Keratinocyte (primary cell): ENCODE measurements around the gene TNS1. TPM values are rescaled to one million over a fixed set of nuclear protein-coding genes. Genes with fewer than 3 reads are reported as not detected.

Experiments
- DNase-seq: peaks from one replicate; pipeline ENCODE4 v3.0.0-alpha.2; 2011; ENCODE audit warnings: low read depth, missing footprints, low spot score
- FAIRE-seq: peaks from 2 replicates; lab custom pipeline; 2011; peaks lifted over from hg19 to GRCh38; lab: Jason Lieb, UNC
- H2AFZ ChIP-seq: 2 replicates; pipeline ENCODE4 v1.6.0; 2012; ENCODE audit warnings: low read length, control low read depth, inconsistent platforms; ENCODE audit not compliant: control insufficient read depth
- H3K27ac ChIP-seq: 2 replicates; pipeline ENCODE4 v1.5.1; 2011; ENCODE audit warnings: low read length; ENCODE audit not compliant: control insufficient read depth, insufficient read depth
- H3K27me3 ChIP-seq: 3 replicates; pipeline ENCODE4 v1.6.0; 2011; ENCODE audit warnings: low read length; ENCODE audit not compliant: control insufficient read depth, insufficient read depth; ENCODE audit errors: extremely low read depth
- H3K36me3 ChIP-seq, 2 experiments: 2 replicates in 1 of 2; 3 replicates in 1 of 2; pipeline ENCODE4 v1.5.1; 2011; ENCODE audit warnings: low read length in 2 of 2, mild to moderate bottlenecking in 1 of 2; ENCODE audit not compliant: control insufficient read depth in 2 of 2, insufficient read depth in 2 of 2; ENCODE audit errors: extremely low read depth in 1 of 2
- H3K4me1 ChIP-seq: 3 replicates; pipeline ENCODE4 v1.5.1; 2011; ENCODE audit warnings: low read length; ENCODE audit not compliant: control insufficient read depth, insufficient read depth; ENCODE audit errors: extremely low read depth
- H3K4me2 ChIP-seq: 3 replicates; pipeline ENCODE4 v1.6.0; 2011; ENCODE audit warnings: low read depth, low read length; ENCODE audit not compliant: control insufficient read depth, insufficient read depth; ENCODE audit errors: extremely low read depth
- H3K4me3 ChIP-seq, 3 experiments: fragments of 200-600 bp in 1 of 3; sonication (generic) in 1 of 3; 2 replicates in 2 of 3; 3 replicates in 1 of 3; pipeline ENCODE4 v1.5.1; 2011 to 2016; ENCODE audit warnings: low read length in 3 of 3, mild to moderate bottlenecking in 3 of 3, control low read depth in 2 of 3, inconsistent platforms in 1 of 3, low read depth in 1 of 3, mixed read lengths in 1 of 3, mixed run types in 1 of 3, moderate library complexity in 1 of 3; ENCODE audit not compliant: control insufficient read depth in 2 of 3, insufficient read depth in 2 of 3; ENCODE audit errors: extremely low read depth in 1 of 3
- H3K79me2 ChIP-seq: 2 replicates; pipeline ENCODE4 v1.6.0; 2012; ENCODE audit warnings: low read length; ENCODE audit not compliant: control insufficient read depth, insufficient read depth
- H3K9ac ChIP-seq: 3 replicates; pipeline ENCODE4 v1.6.0; 2011; ENCODE audit warnings: low read length; ENCODE audit not compliant: control insufficient read depth, insufficient read depth; ENCODE audit errors: extremely low read depth
- H3K9me1 ChIP-seq: 3 replicates; pipeline ENCODE4 v1.6.0; 2011; ENCODE audit warnings: low read length; ENCODE audit not compliant: control insufficient read depth, insufficient read depth; ENCODE audit errors: extremely low read depth
- H3K9me3 ChIP-seq: 2 replicates; pipeline ENCODE4 v1.5.1; 2012; ENCODE audit warnings: low read depth, low read length; ENCODE audit not compliant: control insufficient read depth
- H4K20me1 ChIP-seq: 3 replicates; pipeline ENCODE4 v1.6.0; 2011; ENCODE audit warnings: low read length; ENCODE audit not compliant: control insufficient read depth, insufficient read depth; ENCODE audit errors: extremely low read depth
- CTCF ChIP-seq, 3 experiments: IDR thresholded peaks in 1 of 3; conservative IDR thresholded peaks in 1 of 3; optimal IDR thresholded peaks in 1 of 3; 2 replicates in 2 of 3; 3 replicates in 1 of 3; pipeline versions ENCODE3 to v1.5.1; 2011; ENCODE audit warnings: low read length in 3 of 3, mild to moderate bottlenecking in 3 of 3, moderate library complexity in 2 of 3, control low read depth in 1 of 3, inconsistent platforms in 1 of 3; ENCODE audit not compliant: insufficient read depth in 2 of 3; ENCODE audit errors: extremely low read depth in 1 of 3
- EZH2 ChIP-seq: IDR thresholded peaks from one replicate; pipeline ENCODE4 v1.6.1; 2012; ENCODE audit warnings: inconsistent platforms, mild to moderate bottlenecking, low read length, moderate library complexity
- dilution Hi-C: fragments of 300-500 bp; cut with MboI; formaldehyde crosslinking; loops from one replicate; pipeline ENCODE4 v1.7.0; 2020; ENCODE audit warnings: low sequenced_read_pairs; ENCODE audit not compliant: extremely low pct_ligation_motif_present
- polyA plus RNA-seq, 5 experiments: library from polyadenylated mRNA; depleted of rRNA in 3 of 5; stranded (reverse) in 3 of 5; stranded (forward) in 1 of 5; unstranded in 1 of 5; fragments of >200 nt; gene quantifications; 1 replicate in 1 of 5; 2 replicates in 3 of 5; 3 replicates in 1 of 5; pipeline versions ENCODE4 v1.2.1 to v1.2.3, GENCODE V29; 2011 to 2012; ENCODE audit warnings: missing spikeins in 2 of 5, low read depth in 1 of 5, low replicate concordance in 1 of 5

Gene TNS1
- polyA plus RNA-seq, 1 donor (not counting 4 experiments of a cell fraction or from before 2014, with no cell fraction given), result 2.5 TPM

- DNase-seq (no peak), FAIRE-seq (no peak)
- Histone ChIP-seq H3K9me3 (no peaks in the 10 kb centered on the region), H3K27ac (no peak overlapping the region), H4K20me1 (no peaks in the 10 kb centered on the region), H3K4me1 (peaks cover 2% of the 10 kb centered on the region), H2AFZ (no peak overlapping the region), H3K4me3 (no peak overlapping the region), H3K9me1 (no peaks in the 10 kb centered on the region), H3K36me3 (no peaks in the 10 kb centered on the region), H3K79me2 (no peaks in the 10 kb centered on the region), H3K4me2 (no peak overlapping the region), H3K9ac (no peak overlapping the region), H3K27me3 (peaks cover 17% of the 10 kb centered on the region)
- dilution Hi-C loops, result no loop called here
- TF ChIP-seq EZH2, result no peak
- TF ChIP-seq CTCF (optimal IDR thresholded peaks at IDR 0.05 in 1 of 3, IDR thresholded peaks at IDR 0.05 in 1 of 3, conservative IDR thresholded peaks at IDR 0.05 in 1 of 3; ENCODE audit: extremely low read depth in 1 of 3, insufficient read depth in 2 of 3, low read length in 3 of 3), result no peak
These were observed 43.1 kb downstream of the TNS1 start for GRCh38 chr2:217959723-217960122.

GRCh38 chr2:217958884-217959225 lies 43.9 kb downstream of the TNS1 start:
- DNase-seq (no peak), FAIRE-seq (no peak)
- H3K4me3 ChIP-seq, result no peak overlapping the region
- no peaks in the 10 kb centered on the region for H3K9me3 ChIP-seq
- H3K79me2 ChIP-seq, result no peaks in the 10 kb centered on the region
- H3K9me1 ChIP-seq, result no peaks in the 10 kb centered on the region
- no peaks in the 10 kb centered on the region for H4K20me1 ChIP-seq
- H3K4me2 ChIP-seq, result no peak overlapping the region
- dilution Hi-C loops, result no loop called here
- peaks cover 17% of the 10 kb centered on the region for H3K27me3 ChIP-seq
- H3K4me1 ChIP-seq, result no peaks in the 10 kb centered on the region
- H3K9ac ChIP-seq, result no peak overlapping the region
- H3K36me3 ChIP-seq, result no peaks in the 10 kb centered on the region
- no peak overlapping the region for H3K27ac ChIP-seq
- H2AFZ ChIP-seq, result no peak overlapping the region
- no peak for TF ChIP-seq CTCF (optimal IDR thresholded peaks at IDR 0.05 in 1 of 3, IDR thresholded peaks at IDR 0.05 in 1 of 3, conservative IDR thresholded peaks at IDR 0.05 in 1 of 3; ENCODE audit: extremely low read depth in 1 of 3, insufficient read depth in 2 of 3, low read length in 3 of 3)
- no peak for TF ChIP-seq EZH2
